Memory B cell (primary cell): Measurements from ENCODE around the gene VWA5A.
A peak's percentile ranks its signal among the peaks of the same experiment; 100 is the strongest.

Experiments
- ATAC-seq: fragments of 150-1000 bp; cut with Tn5 transposase; 2 replicates; pipeline ENCODE4 v1.10.0; 2021; ENCODE audit warnings: low read depth, mild to moderate bottlenecking, moderate library complexity
- DNase-seq, 2 donors: peaks; one replicate each; pipeline ENCODE4 v3.0.0; 2022; ENCODE audit warnings: low spot score in 2 of 2
- H3K27ac Mint-ChIP-seq: one replicate; pipeline ENCODE4 v1.8.0; 2022; ENCODE audit warnings: mild to moderate bottlenecking, moderate library complexity, mixed read lengths
- H3K27me3 Mint-ChIP-seq: one replicate; pipeline ENCODE4 v1.8.0; 2022; ENCODE audit warnings: mixed read lengths
- H3K36me3 Mint-ChIP-seq: one replicate; pipeline ENCODE4 v1.8.0; 2022; ENCODE audit warnings: mild to moderate bottlenecking, mixed read lengths
- H3K4me1 Mint-ChIP-seq: one replicate; pipeline ENCODE4 v1.8.0; 2022; ENCODE audit warnings: mixed read lengths
- H3K4me3 Mint-ChIP-seq: one replicate; pipeline ENCODE4 v1.8.0; 2022; ENCODE audit warnings: mild to moderate bottlenecking, moderate library complexity, mixed read lengths
- H3K9me3 Mint-ChIP-seq: one replicate; pipeline ENCODE4 v1.8.0; 2022; ENCODE audit warnings: mixed read lengths

The VWA5A gene

GRCh38 chr11:124195189-124195734, 80.0 kb downstream of the VWA5A start:
- ATAC-seq: peak; percentile 46
- peaks cover 4% of the 10 kb centered on the region for H3K4me1 Mint-ChIP-seq
- peaks cover 5% of the 10 kb centered on the region for H3K27me3 Mint-ChIP-seq
- no peak overlapping the region for H3K27ac Mint-ChIP-seq
- H3K9me3 Mint-ChIP-seq: no peaks in the 10 kb centered on the region
- no peak overlapping the region for H3K4me3 Mint-ChIP-seq
- no peak for DNase-seq
- H3K36me3 Mint-ChIP-seq: no peaks in the 10 kb centered on the region
